SHP77 (cell line): ENCODE data around the gene UBIAD1.
A peak's percentile ranks its signal among the peaks of the same experiment; 100 is the strongest.

Experiments
- DNase-seq, 2 experiments: peaks; one replicate each; lab custom pipeline; 2025; lab: John Stamatoyannopoulos, UW

UBIAD1 gene

DNA sequence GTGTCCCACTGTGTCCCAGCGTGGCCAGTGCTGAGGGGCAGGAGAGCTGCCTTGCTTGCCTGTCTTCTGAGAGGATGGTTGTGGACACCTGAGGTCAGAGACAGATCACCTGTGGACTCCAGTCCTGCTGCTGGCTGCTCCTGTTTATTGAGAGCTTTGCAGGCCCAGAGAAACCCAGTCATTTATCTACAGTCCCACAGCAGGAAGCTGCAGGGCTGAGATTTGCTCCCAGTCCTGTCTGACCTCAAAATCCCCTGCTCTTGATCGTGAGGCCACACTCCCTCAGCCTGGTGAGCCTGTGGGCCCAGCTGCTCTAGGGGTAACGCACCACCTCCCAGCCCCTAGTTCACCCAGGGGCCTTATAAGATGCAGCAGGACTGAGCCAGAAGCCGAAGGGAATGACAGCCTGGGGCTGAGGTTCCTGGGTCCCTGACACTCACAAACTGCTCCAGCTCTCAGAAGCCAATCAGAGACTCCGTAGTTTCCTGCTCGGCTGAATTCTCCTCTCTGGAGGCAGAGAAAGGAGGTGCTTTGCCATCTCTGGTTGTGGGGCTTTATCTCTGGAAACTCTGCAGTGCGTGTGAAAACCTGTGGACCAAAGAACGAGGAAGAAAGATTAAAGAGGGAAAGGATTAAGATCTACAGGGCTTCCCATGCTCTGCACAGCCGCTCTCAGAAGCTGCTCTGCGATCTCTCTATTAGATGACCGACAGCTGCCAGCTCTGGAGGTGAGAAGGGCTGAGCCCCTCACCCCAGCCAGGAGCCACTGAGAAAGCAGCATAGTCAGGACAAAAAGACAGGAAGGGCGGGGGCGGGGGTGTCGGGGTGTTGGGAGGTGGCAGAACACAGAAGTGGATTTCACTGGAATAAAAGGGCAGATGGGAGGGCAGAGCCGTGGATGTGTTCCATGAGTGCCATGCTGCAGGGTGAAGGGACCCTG lies 39.1 kb downstream of the UBIAD1 start:
- DNase-seq, result no peak

DNA sequence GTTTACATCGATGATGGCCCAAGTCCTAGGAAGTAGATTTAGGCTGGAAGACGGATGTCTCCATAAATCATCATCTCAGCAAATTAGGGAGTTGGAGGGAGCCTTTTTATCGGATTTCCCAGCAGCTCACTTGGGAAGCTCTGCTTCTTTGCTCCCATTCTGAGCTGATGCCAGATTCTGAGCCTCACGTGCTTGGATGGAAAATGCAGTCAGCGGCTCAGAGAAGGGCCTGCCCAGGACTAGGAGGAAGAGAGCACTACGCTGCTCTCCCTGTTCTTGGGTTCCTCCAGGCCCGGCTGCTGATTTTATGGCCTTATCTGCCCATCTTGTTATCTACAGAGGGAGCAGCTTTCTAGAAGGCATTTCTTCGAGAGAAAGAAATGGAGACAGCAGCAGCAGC lies 42.0 kb downstream of the UBIAD1 start:
- no peak for DNase-seq

DNA sequence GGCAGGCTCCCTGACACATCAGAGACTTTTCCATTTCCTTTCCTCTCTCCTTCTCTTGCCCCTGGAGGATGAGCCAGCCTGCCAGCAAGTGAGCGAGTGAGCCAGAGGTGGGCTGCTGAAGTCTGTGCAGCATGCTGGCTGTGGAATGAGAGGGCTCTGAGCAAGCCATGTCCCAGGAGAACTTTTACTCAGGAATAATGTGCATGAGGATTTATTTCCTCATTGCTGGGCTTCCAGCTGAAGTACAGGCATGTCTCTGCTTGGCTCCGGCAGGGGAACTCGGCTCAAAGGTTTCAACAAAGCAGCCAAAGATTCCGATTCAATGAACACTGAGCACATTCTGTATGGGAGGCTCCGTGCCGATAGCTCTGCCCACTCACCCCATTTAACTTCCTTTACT lies 43.7 kb downstream of the UBIAD1 start:
- DNase-seq, result no peak

DNA sequence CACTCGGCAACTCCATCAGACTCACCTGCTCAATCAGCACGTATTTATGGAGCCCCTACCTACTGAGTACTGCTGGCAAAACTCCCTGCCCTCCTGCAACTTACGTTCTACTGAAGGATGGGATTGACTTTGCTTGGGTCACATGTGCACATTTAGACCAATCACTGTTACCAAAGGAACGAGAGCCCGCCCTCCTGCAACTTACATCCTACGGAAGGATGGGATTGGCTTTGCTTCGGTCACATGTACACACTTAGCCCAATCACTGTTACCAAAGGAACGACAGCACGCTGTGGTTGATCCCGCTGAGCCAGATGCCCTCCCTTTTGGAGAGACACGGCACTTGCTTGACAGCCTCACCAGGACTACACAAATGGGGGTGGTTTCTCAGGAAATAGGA lies 46.0 kb downstream of the UBIAD1 start:
- DNase-seq, result no peak

DNA sequence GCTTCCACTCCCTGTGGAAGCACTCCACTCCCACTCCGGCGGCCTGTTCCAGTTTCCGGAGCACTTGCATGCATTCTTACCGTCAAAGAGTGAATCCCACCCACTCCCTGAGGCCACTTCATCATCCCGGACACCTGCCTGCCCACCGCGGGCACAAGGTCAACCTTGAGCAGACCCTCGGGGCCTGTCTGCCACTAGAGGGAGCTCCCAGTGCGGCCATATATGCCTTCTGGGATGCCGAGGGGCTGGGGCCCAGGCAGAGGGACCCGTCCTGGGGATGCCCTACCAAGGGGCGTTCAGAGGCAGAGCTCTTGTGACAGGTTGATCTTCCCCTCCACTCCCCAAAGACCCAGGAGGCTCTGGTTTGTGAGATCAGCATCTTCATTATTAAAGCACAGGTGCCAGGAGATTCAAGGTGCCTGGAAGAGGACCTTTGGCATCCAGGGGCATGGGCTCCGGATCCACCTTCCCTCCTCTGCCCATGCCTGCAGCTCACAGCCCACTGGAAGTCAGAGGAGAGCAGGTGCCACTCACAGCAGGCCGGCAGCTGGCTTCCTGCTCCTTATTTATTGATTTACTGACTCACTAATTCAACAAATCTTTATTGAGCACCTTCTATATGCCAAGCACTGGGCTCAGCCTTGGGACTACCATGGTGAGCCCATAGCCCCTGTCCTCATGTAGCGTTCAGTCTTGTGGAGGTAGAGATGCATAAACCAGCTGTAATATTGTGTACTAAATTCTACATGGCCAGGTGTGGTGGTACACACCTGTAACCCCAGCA lies 47.3 kb downstream of the UBIAD1 start:
- DNase-seq, result peak; percentile 40 to 48

DNA sequence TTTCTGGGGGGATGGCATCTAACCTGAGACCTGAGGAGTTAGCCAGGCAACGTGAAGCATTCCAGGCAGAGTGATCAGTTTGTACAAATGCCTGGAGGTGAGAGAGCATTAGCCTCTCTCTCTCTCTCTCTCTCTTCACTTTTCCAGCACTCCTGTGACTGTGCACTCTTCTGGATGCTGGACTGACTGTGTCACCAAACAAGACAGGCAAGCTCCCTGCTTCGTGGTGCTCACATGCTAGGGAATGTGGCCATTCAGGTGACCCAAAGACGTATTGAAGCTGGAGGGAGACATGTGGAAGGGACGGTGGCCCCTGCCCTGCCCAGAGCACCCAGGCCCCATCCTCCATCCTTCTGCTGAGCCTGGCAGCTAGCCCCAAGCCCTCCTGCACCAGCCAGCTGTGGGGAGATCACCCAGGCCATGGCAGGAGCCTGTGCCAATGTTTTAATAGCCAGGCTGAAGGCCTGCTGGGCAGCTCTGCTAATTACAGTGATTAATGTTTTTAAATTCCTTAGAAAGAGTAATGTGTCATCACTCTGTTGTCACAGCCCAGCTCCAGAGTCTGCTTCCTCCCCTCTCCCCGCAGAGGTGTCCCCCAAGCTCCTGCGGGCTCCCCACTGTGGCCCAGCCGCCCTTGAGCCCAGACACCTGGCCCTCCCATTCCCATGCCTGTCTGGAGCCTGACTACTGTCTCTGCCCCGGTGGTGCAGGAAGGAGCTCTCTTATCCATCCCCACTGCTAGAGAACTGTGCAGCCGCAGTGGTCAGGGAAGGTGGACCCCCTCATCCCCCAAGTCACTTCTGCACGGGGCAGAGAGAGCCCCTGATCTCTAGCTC lies 48.9 kb downstream of the UBIAD1 start:
- no peak for DNase-seq

DNA sequence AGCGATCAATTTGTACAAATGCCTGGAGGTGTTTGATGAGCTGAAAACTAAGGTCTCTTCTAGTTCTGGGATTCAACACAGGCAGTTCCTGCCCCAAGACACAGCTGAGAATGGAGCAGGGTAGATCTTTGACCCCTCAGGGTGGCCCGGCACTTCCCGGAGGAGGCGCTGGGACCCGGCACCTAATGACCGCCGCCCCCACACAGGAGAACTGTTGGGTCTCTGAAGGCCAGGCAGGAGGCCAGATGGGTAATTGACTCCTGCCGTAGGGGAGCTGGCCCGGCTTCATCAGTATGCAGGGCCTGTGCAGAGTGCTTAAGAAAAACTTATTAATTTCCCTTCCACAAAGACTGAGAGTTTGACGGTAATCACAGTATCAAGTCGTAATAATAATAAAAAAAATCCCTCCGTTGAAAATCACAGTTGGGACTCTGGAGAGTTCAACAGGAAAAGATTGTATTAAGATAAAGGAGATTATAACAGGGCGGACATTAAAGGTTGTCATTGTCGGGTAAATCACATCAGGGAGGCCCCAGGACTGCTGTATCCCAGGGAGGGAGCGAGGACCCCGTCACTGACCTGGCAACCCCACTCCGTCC lies 51.7 kb downstream of the UBIAD1 start:
- DNase-seq, result no peak

DNA sequence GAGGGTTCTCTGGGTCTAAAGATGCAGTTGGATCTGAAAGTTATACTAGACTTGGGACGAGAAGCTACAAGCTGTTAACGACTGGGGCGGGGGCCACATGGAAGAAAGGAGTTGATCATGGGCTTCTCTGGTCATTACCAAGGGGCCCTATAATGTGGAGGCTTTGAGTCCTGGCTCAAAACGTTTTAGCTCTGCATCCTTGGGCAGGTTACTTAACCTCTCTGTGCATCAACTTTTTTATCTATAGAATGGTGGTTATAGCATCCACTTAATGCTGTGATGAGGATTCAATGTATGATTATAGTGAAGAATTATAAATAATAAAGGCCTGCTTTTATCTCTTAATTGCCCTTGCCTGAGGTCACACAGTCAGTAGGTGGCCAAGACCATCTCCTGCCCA lies 53.1 kb downstream of the UBIAD1 start:
- DNase-seq, result no peak

DNA sequence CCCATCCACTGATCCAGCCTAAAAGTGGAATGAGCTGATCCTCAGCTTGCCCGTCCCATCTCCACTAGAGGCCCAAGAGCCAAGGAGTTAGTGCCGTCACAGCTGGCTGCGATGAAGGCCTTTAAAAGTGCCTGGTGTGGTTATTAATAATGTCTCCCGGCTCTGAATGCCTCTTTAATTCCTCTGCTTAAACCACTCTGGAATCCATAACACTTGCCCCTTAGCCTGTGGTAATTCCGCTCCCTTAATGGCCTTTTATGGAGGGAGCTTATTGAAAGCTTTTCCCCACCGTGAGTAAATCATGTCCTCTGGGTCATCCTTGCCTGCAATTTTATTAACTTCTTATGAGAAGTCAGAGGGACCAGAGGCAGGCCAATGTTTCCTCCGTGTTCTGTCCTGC lies 55.4 kb downstream of the UBIAD1 start:
- no peak for DNase-seq

DNA sequence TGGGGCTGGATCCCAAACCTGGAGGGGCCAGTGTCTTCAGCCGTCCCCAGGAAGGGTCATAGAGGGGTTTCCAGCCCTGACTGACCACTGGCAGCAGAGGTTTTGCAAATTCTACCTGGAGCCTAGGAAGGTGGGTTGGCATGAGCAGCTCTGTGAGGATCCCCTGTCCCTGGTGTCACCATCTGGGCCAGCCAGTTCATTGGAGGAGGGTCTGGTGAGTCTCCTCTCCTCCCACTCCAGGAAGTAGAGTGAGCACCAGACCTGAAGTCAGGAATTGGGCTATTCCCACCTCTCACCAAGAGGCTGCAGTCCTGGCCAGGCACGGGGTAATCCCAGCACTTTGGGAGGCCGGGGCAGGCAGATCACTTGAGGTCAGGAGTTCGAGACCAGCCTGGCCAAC lies 57.4 kb downstream of the UBIAD1 start:
- no peak for DNase-seq

DNA sequence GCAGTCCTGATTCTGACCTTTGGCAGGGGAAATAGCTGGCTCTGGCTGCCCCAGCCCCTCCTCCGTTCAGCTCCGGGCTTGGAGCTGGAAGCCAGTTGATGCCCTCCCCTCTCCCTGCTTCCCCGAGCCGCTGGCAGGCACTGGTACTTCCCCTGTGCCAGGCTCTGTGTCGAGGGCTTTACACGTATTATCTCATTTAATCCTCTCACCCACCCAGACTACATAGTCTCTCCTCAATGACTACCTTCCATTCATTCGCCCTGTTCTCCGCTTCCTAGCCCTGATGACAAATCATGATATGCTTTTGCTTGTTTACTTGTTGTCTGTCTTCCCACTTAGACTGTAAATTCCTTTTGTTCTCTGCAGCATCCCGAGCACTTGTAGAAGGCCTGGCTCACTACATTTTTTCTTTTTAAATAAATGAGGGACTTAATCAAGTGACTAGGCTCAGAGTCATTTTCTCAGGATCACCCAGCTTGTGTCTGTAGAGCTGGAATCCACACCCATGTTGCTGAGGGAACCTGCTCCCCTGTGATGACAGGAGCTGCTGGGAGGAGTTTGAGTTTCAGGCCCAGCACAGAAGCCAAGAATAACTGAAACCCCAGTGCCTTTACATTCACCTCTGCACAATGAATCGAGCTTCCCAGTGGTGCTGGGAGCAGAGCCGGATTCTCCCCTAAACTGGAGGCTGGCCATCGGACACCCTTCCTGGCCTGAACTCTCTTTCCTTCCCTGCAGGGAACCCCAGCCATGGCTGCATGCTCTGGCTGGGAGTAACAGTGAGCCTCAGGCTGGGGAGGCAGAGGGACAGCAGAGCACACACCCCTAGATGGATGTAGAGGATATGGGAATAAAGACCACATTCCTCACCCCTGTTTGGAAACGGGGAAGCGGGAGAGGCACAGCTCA lies 58.3 kb downstream of the UBIAD1 start:
- no peak for DNase-seq

DNA sequence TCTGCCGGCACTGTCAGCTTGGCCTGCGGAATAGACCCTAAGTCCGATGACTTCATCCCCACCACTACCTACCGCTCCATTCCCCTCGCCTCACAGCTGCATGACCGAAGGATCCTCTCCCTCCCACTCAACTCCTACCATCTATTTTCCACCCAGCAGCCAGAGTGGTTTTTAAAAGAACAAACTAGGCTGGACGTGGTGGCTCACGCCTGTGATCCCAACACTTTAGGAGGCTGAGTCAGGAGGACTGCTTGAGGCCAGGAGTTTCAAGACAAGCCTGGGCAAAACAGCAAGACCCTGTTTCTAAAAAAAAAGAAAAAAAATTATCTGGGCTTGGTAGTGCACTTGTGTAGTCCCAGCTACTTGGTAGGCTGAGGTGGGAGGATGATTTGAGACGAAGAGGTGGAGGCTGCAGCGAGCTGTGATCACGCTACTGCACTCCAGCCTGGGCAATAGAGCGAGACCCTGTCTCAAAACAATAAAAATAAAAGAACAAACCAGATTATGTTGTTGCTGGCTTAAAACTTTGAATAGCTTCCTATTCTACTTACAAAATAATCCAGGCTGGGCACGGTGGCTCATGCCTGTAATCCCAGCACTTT lies 59.0 kb downstream of the UBIAD1 start:
- DNase-seq, result no peak

DNA sequence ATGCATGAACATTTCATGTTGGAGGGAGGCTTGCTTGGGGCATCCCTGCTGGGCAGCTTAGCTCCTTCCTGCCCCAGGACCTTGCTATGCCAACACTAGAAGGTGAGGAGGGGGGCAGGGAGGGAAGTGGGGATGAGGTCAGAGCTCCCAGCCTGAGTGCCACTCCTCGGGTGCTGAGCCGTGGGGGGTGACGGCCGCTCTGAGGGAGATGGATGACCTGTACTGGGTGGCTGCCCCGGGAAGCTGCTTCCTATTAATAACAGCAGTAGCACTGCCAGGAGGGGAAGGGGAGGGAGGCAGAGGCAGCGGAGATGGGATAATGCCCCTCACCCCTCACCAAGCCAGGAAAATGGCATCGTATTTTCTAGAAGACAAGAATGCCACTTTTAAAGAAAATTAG lies 60.6 kb downstream of the UBIAD1 start:
- DNase-seq, result no peak

DNA sequence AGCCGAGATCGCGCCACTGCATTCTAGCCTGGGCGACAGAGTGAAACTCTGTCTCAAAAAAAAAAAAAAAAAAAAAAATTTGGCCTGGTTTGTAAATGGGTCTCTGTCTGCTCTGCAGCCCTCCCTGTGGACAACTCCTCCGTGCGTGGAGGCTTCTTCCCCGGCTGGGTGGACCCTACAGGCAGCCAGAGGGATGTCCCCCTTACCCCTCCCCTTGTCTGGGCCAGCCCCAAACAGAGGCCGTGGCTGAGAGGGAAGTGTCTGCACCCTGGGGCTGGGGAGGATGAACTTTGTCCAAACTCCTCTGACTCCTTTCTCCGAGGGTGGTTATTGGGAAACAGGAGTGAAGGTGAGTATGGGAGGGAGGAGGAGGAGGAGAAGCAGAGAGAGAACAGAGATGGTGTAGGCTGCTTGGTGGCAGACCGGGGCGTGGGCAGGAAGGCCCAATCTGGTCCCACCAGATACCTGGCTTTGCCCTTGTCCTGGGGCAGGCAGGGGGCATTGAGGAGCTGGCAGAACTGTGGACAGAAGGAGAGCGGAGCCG lies 61.3 kb downstream of the UBIAD1 start:
- DNase-seq, result no peak

DNA sequence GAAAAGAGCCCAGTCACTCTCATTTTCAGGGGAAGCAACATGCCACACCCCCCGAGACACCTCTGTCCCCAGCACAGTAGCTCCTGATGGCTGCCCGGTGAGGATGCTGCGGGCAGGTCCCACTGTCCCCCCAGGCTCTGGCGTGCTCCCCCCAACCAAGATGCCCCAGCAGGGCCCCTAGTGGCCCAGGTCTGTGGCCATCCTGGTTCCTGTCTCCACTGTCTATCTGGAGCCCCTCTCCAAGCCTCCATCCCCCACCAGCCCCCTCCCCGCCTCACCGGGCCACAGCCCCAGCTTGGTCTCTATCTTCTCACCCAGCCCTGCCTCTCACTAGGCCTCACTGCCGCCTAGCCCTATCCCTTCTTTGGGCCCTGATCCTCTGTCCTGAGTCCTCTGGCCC lies 61.8 kb downstream of the UBIAD1 start:
- DNase-seq, result no peak

DNA sequence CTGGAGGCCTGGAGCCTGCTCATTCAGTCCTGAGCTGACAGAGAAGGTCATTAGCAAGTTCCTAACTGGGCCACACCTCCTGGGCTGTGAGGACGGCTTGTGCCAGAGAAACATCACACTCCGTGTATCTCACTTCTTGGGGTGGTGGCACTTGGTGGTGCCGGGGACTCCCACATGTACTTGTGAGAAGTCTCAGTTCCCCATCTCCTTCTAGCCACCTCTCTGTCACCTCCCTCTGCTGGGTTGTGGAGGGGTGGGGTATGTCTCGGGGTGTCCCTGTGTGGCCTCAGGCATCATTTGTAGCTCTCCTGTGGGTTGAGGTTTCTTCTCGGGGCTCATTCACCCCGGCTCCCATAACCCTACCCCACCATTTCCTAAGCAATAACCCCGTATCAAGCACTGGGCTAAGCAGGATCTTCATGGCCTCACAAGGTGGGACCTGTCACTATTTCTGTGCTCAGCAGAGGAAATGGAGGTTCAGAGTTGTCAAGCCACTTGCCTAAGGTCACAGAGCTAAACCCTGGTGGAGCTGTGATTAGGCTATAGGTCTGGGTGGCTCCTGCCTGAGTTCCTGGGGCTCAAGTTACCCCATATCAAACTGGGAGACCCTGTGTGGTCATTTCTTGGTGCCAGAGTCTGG lies 62.5 kb downstream of the UBIAD1 start:
- DNase-seq, result no peak

DNA sequence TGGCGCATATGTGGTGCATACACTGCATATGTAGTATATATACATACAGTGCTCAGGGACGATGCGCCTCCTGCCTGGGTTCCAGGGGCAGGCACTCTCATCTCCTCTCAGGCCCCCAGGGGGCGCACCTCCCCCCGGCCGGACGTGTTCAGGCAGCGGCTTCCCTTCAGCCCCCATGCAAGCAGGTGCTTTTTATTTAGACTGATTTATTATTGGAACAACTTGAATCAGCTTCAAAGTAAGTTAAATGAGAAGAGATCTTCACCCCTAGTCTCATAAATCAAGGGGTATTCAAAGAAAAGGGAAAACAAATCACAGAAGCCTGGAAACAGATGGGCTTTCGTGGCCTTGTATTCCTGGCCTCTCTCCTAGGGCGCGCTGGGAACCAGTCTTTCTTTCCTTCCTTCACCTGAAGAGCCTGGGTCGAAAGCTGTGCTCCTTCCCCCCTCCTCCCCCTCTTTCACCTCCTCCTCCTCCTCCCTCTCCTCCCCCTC lies 64.6 kb downstream of the UBIAD1 start:
- DNase-seq, result peak; percentile 53 to 71
